Body of pancreas (tissue), 4 donors: ENCODE results near the gene CNDP2. TPM values are rescaled to one million over a fixed set of nuclear protein-coding genes. Genes with fewer than 3 reads are reported as not detected.

Experiments used
- ATAC-seq: fragments of 150-250 bp; one replicate; pipeline ENCODE4 v1.9.1; 2016
- DNase-seq, 4 donors: peaks; one replicate each; pipeline ENCODE4 v3.0.0-alpha.2; 2019
- H3K27ac ChIP-seq, 4 donors: fragments of 200-600 bp; sonication (generic); 1 replicate in 3 of 4; 2 replicates in 1 of 4; pipeline versions ENCODE4 v1.5.1 to v1.6.1; 2016 to 2019; ENCODE audit warnings: mild to moderate bottlenecking in 1 of 4, mixed read lengths in 1 of 4, moderate library complexity in 1 of 4
- H3K27me3 ChIP-seq, 2 donors: fragments of 200-600 bp; sonication (generic); one replicate each; pipeline ENCODE4 v1.6.0; 2016; ENCODE audit warnings: mild to moderate bottlenecking in 1 of 2
- H3K36me3 ChIP-seq, 2 donors: fragments of 200-600 bp; sonication (generic); replicated peaks in 1 of 2; 2 replicates each; pipeline ENCODE4 v1.5.1; 2016; ENCODE audit warnings: low read depth in 2 of 2; ENCODE audit not compliant: insufficient read depth in 1 of 2
- H3K4me1 ChIP-seq: fragments of 200-600 bp; sonication (generic); one replicate; pipeline ENCODE4 v1.6.0; 2016
- H3K4me3 ChIP-seq, 2 donors: fragments of 200-600 bp; sonication (generic); 1 replicate in 1 of 2; 2 replicates in 1 of 2; pipeline ENCODE4 v1.5.1; 2016 to 2019
- H3K9me3 ChIP-seq, 3 donors: fragments of 200-600 bp; sonication (generic); 1 replicate in 2 of 3; 2 replicates in 1 of 3; pipeline ENCODE4 v1.5.1; 2016
- CTCF ChIP-seq, 7 experiments: fragments of 450-650 bp in 4 of 7; fragments of 200-600 bp in 3 of 7; sonication (generic) in 3 of 7; IDR thresholded peaks; one replicate each; pipeline ENCODE4 v1.5.1; 2016 to 2019; ENCODE audit warnings: antibody characterized with exemption in 7 of 7
- POLR2A ChIP-seq, 3 donors: fragments of 450-650 bp; IDR thresholded peaks; one replicate each; pipeline ENCODE4 v1.6.1; 2016; ENCODE audit warnings: antibody characterized with exemption in 3 of 3, mild to moderate bottlenecking in 2 of 3
- WGBS, 2 donors: methylation state at CpG; one replicate each; pipeline ENCODE4 v1.1.5; 2017; 5-methylcytosine and 5-hydroxymethylcytosine counted together
- intact Hi-C: fragments of 100-400 bp; cut with DNase I; formaldehyde crosslinking; loops from one replicate; pipeline ENCODE4 v1.15.1; 2023
- total RNA-seq, 2 donors: library from RNA; depleted of rRNA; stranded (reverse); fragments of >200 nt; gene quantifications; one replicate each; pipeline ENCODE4 v1.1.0, GENCODE V29; 2016

The CNDP2 gene
- total RNA-seq, 2 donors from 2014 or later: 83.0 to 145 TPM

- intact Hi-C loops: no loop called here
- TF ChIP-seq POLR2A (IDR thresholded peaks at IDR 0.05): no peak
- TF ChIP-seq CTCF (IDR thresholded peaks at IDR 0.05): no peak
- Histone ChIP-seq H3K27ac (no peak overlapping the region), H3K27me3 (no peaks in the 10 kb centered on the region), H3K4me1 (no peaks in the 10 kb centered on the region), H3K9me3 (no peaks in the 10 kb centered on the region), H3K36me3 (no peaks in the 10 kb centered on the region), H3K4me3 (no peak overlapping the region)
- 29 to 52% methylated on average over 4 of the region's 4 CpGs for WGBS, 2 donors
- DNase-seq (no peak), ATAC-seq (no peak)
These were observed 74.1 kb downstream of the CNDP2 start for GRCh38 chr18:74570266-74570665.

GRCh38 chr18:74571895-74572680, 75.9 kb downstream of the CNDP2 start:
- no peak for TF ChIP-seq CTCF (IDR thresholded peaks at IDR 0.05)
- TF ChIP-seq POLR2A (IDR thresholded peaks at IDR 0.05): no peak
- peak; percentile 33 to 59 (median 52) for DNase-seq
- 48 to 74% methylated on average over 9 to 12 of the region's 12 CpGs for WGBS, 2 donors
- peak; percentile 59 for ATAC-seq
- H3K36me3 ChIP-seq: no peaks in the 10 kb centered on the region
- peaks cover 6% of the 10 kb centered on the region for H3K4me1 ChIP-seq
- H3K27me3 ChIP-seq: no peaks in the 10 kb centered on the region
- no peak overlapping the region for H3K4me3 ChIP-seq
- H3K27ac ChIP-seq: peak overlapping the region in 1 of 4 donors; percentile 57
- intact Hi-C loops: no loop called here
- no peaks in the 10 kb centered on the region for H3K9me3 ChIP-seq

GRCh38 chr18:74573053-74573452, 76.9 kb downstream of the CNDP2 start:
- peaks cover 11% of the 10 kb centered on the region for H3K4me1 ChIP-seq
- intact Hi-C loops: no loop called here
- no peaks in the 10 kb centered on the region for H3K36me3 ChIP-seq
- no peak overlapping the region for H3K27ac ChIP-seq
- no peak for DNase-seq
- H3K27me3 ChIP-seq: no peaks in the 10 kb centered on the region
- H3K9me3 ChIP-seq: no peaks in the 10 kb centered on the region
- no peak for ATAC-seq
- TF ChIP-seq CTCF (IDR thresholded peaks at IDR 0.05): no peak
- no peak overlapping the region for H3K4me3 ChIP-seq

Other genes starting within 250 kb of the CNDP2 start
- gene CYB5A, start 204.4 kb upstream of the CNDP2 start, total RNA-seq: 100 to 1,000 TPM; 209 to 264 TPM
- not detected for gene C18orf63, start 180.5 kb upstream of the CNDP2 start, total RNA-seq
- not detected for gene DIPK1C, start 39.1 kb upstream of the CNDP2 start, total RNA-seq
- under 1 TPM in 1 of 2 donors, not detected in 1; under 0.01 TPM for gene CNDP1, start 38.1 kb downstream of the CNDP2 start, total RNA-seq
- 10 to 100 TPM; 14.3 to 19.1 TPM for gene ZNF407, start 101.5 kb downstream of the CNDP2 start, total RNA-seq